ENCODE data around the gene LUZP4.
"Not testable (repeated sequence)": the region's sequence is repeated elsewhere in the genome, so short reads cannot be mapped to it uniquely, and the experiment has no call there.

The LUZP4 gene

DNA sequence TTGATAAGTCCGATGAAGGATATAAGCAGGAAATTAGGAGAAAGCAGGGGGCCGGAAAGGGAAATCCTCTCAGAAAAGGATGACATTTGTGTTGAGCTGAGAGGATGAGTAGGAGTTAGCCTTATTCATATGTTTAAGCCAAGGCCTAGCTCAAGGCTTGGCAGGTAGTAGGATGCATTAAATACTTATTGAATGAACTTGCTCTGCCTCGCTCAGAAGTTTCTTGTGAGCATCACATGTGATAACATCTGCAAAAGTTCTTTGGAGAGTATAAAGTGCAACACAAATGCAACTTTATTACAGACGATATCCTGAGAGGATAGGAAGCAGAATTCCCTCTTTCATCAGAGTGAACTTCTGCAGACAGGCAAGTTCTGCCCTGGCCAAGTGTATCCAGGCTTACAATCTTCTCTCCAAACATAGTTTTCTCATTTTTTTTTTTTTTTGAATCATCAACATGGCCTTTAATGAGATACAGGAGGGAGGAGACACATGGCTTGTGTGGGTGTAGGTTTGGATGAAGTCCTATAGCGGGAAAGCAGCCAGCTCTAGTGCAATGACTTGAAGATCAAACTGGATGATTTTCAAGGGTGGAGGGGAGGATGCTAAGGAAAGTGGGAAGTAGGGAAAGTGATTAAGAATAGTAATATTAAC lies 48.1 kb downstream of the LUZP4 start:
- DNase-seq = no peak

DNA sequence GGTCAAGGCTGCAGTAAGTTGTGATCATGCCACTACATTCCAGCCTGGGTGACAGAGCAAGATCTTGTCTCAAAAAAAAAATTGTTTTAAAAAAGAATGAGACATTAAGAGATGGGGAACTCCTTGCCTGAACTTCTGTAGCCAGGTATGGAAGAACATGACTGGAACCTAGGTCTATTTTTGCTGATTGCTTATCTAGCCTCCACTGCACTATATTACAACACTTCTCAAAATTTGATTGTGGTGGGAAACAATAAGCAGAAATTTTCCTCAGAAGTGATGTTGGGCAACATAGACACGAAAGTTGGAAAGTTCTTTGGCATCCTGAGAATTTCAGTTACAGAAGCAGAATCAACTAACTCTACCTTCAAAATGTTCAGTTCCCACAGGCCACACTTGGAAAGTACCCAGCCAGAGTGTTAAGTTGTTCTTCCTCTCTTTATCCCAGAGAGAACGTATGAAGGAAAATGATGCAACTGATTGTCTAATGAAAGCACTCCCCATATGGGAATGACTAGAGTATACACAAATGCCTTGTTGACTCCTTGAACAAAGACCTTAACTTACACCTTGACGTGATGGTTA lies 50.0 kb downstream of the LUZP4 start:
- no peak for DNase-seq

- no peak for DNase-seq
Measured at GRCh38 chrX:115341421-115341820, 51.9 kb downstream of the LUZP4 start.

- peak; percentile 72 to 93 for DNase-seq
Measured at GRCh38 chrX:115344885-115345614, 55.5 kb downstream of the LUZP4 start.

GRCh38 chrX:115345615-115346014 lies 56.1 kb downstream of the LUZP4 start:
- DNase-seq = peak in 1 of 2 experiments; percentile 23

GRCh38 chrX:115346738-115347137 lies 57.2 kb downstream of the LUZP4 start:
- DNase-seq = not testable (repeated sequence)

- no peak for DNase-seq
Measured at GRCh38 chrX:115348446-115349225, 59.1 kb downstream of the LUZP4 start.

DNA sequence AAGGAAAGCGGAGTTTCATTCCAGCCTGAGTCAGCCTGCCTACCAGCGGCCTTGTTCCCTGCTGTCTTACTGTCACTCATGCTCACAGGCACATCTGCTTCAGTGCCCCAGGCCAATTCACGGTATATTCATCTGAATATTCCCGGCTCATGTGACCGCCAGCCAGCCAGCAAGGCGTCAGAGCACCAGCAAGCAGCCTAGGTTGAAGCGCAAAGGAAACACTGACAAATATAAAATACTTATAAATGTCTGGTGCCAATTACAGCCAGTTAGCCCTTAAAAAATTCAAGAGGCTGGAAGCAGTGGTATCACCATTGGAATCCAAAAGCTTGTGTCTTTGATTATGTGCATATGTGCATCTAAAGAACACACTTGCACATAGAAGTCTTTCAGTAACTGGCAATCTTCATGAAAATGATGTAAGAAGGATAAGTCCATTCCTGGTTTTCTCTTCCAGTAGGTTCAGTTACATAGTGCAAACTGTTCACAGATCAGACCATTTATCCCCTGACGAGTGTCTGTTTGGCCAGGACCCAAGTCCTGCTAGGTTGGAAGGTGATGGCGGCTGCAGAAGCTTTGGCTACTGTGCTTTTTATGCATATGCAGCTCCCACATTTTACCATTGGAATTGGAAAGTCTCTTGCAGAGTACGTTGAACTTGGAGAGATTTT lies 61.3 kb downstream of the LUZP4 start:
- DNase-seq = peak in 1 of 2 experiments; percentile 11

DNA sequence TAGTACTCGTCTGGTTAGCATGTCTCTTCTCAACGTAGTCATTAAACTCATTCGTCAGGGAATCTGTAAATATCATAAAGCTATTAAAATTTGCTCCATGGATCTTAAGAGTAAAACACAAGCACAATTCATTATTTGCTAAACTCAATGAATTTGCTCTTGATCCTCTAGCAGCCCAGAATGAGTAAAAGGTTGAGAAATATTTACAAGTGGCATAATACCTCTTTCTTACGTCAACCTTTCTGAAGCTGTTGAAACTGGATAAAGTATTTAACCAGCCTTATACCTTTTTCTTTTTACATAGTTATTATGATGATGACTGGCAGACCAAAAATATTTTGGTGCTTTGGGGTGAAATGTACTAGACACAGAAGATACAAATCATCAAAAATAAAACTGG lies 66.9 kb downstream of the LUZP4 start:
- no peak for DNase-seq

All from NCI-H524 (cell line).